ENCODE measurements around the gene FFAR3.
"Not testable (repeated sequence)": the region's sequence is repeated elsewhere in the genome, so short reads cannot be mapped to it uniquely, and the experiment has no call there.

FFAR3 gene

DNA sequence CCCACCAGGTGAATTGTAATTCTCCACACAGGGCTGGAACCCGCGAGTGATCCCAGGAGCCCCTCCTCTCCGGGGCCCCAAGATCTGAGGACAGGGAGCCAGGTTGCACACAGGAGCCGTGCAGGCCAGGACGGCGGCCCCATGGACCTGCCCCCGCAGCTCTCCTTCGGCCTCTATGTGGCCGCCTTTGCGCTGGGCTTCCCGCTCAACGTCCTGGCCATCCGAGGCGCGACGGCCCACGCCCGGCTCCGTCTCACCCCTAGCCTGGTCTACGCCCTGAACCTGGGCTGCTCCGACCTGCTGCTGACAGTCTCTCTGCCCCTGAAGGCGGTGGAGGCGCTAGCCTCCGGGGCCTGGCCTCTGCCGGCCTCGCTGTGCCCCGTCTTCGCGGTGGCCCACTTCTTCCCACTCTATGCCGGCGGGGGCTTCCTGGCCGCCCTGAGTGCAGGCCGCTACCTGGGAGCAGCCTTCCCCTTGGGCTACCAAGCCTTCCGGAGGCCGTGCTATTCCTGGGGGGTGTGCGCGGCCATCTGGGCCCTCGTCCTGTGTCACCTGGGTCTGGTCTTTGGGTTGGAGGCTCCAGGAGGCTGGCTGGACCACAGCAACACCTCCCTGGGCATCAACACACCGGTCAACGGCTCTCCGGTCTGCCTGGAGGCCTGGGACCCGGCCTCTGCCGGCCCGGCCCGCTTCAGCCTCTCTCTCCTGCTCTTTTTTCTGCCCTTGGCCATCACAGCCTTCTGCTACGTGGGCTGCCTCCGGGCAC is 6.7 kb upstream of the FFAR3 start:
- DNase-seq: no peak

DNA sequence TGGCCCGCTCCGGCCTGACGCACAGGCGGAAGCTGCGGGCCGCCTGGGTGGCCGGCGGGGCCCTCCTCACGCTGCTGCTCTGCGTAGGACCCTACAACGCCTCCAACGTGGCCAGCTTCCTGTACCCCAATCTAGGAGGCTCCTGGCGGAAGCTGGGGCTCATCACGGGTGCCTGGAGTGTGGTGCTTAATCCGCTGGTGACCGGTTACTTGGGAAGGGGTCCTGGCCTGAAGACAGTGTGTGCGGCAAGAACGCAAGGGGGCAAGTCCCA is 6.1 kb upstream of the FFAR3 start:
- DNase-seq: no peak

DNA sequence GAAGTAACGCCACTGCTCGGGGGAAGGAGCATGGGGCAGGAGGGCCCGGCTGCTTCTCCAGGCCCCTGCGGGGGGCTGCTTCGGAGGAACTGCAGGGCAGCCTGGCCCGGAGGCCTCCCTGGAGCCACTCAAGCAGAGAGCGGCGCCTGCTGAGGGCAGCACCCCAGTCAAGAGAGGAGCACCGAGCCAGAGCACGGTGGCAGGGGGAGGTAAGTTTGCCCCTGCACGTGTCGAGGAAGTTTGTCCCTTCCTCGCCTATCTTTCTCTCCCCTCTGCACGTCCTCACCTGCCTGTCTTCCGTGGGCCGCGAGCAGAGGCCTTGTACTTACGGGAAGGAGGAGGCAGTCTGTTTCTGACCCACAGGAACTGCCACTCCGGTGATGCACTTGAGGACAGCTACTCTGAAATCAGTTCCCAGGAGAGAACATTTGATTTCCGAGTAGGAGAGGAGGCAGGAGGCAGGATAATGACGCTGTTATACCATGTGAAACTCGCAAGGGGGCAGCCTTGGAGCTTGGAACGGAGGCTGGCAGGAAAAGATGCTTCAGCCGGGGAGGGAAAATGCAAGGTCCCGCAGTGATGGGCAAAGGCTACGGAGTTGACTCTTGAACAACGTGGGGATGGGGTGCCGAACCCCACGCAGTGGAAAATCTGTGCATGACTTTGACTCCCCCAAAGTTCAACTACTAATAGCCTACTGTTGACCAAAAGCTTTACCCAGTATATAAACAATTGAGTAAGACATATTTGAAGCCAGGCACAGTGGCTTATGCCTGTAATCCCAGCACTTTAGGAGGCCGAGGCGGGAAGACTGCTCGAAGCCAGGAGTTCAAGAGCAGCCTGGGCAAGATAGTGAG is 5.6 kb upstream of the FFAR3 start:
- DNase-seq: peak; percentile 54

DNA sequence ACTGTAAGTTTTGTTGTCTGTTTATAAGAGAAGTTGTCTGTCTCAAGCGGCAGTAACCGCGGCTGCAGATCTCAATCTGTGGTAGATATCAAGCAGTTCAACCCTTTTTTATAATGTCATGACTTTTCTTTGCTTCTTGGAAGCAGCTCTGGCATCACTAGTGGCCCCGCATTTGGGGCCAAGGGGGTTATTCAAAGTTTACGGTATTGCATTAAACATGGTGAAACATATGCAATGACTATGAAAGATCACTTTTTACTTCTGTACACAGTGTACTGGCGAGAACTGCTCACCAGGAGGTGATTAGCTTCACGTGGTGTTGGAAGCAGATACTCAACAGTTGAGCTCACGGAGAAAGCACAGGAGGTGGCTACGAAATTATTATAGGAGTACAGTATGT is 4.6 kb upstream of the FFAR3 start:
- DNase-seq: no peak

DNA sequence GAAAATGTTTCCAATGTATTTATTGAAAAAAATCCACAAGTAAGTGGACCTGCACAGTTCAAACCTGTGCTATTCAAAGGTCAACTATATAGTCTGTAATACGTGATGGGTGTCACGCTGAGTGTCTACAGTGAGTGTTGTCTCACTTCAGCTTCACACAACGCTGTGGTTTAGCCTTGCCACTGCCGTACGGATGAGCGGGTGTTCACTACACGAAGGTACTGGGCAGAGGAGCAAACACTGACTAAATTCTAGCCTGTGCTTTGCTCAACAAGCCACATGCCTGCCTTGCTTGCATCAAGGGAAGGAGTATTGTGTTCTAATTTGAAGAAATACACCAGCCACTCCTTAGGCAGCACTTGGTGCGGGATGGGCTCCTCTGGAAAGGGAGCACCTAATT is 3.4 kb upstream of the FFAR3 start:
- DNase-seq: no peak

DNA sequence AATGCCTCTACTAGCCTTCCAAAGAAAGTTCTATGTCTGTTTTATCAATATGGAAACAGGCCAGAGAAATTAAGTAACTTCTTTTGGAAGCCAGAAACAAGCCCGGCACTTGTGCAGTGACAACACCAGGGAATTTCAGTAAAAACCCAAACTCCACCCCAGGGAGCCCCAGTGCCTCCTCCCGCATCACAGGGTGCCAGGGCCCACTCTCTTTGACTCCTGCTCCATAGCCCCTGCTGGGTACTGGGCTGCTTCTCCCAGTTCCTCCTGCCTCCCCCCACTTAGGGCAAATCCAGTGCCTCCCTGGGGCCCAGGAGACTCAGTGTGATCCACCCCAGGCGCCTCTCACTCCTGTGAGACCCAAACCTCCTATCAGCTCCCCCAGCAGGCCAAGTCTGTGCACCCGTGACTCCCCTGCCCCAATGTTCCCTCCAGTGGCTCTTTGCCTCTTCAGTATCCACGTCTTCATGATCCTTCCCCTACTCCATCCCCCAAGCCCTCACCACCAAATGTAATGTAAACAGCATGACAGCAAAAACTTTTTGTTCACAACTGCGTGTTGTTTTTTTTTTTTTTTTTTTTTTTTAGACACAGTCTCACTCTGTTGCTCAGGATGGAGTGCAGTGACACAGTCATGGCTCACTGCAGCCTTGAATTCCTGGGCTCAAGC is 2.3 kb upstream of the FFAR3 start:
- DNase-seq: no peak

DNA sequence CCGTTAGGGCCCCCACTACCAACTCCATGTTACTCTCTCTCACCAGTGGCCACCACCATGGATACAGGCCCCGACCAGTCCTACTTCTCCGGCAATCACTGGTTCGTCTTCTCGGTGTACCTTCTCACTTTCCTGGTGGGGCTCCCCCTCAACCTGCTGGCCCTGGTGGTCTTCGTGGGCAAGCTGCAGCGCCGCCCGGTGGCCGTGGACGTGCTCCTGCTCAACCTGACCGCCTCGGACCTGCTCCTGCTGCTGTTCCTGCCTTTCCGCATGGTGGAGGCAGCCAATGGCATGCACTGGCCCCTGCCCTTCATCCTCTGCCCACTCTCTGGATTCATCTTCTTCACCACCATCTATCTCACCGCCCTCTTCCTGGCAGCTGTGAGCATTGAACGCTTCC is 574 bp downstream of the FFAR3 start:
- DNase-seq: not testable (repeated sequence)

DNA sequence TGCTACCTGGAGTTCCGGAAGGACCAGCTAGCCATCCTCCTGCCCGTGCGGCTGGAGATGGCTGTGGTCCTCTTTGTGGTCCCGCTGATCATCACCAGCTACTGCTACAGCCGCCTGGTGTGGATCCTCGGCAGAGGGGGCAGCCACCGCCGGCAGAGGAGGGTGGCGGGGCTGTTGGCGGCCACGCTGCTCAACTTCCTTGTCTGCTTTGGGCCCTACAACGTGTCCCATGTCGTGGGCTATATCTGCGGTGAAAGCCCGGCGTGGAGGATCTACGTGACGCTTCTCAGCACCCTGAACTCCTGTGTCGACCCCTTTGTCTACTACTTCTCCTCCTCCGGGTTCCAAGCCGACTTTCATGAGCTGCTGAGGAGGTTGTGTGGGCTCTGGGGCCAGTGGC is 1.1 kb downstream of the FFAR3 start:
- not testable (repeated sequence) for DNase-seq

DNA sequence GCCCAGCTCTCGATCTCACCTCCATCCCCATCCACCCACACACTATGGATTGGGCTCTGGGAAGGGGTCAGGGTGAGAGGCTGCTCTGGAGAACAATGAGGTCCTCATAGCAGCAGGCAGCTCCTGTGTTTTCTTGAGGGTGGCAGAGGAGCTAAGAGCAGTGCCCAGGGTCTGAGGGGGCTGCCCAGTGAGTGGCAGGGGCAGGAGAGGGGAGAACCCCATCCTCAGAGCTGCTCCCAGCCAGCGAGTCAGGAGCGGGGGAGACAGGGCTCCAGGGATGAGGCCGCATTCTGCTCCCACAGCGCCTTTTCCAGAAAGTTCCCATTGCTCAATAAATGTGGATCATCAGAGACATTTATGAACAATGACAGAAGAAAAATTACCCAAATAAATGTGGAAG is 1.8 kb downstream of the FFAR3 start:
- DNase-seq: not testable (repeated sequence)

DNA sequence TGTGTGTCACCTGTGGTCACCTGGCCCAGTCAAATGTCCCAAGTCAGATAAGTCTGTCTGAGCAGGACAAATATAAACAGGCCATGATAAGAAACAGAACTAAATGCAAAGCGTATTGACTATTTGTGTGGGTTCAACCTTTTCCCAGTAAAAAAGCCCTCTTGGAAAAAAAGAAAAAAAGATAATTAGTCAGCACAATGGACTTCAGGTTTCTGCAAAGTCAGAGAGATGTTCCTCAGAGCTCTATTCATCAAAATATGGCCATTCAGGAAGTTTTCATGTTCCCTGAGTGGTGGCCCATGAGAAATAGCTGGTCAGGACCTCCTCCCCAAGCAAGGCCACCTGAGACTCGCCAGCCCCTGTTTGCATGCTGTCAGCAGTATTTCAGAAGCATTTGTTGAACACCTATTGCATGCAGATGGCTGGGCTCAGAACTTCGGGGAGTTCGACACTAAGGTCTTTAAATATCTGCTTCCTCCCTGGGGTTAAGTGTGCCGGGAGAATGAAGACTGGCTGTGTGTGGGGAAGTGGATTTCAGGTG is 2.7 kb downstream of the FFAR3 start:
- DNase-seq: no peak

DNA sequence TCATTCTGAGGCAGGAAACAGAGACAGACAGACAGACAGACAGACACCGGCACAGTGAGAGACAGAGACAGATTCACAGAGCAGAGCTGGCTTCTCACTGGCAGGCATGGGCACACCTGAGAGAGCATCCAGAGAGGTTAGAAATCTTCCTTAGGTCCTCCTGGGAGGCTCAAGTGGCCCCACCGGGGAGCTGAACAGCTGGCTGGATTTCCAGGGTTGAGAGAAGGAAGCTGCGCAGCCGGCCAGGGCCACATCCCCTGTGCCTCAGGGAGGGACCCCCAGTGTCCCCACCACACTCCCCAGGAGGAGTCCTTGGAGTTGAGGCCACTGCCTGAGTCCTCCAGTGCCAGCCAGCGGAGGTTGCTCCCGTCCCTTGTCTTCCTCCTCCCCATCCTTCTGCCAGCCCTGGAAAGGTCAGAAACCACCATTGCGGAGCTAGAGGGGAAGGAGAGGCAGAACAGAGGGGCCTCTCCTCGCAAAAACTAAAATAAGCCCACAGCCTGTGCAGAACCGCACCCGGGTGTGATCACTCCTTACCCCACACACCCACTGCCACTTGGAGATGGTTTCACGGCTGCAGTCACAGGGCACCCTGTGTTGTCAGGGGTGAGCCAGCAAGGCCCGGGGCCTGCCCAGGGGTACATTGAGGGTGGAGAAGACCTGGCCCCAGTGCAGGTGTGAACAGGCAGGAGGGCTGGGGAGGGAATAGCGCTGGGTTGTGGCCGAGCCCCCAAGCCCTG is 4.2 kb downstream of the FFAR3 start:
- no peak for DNase-seq

DNA sequence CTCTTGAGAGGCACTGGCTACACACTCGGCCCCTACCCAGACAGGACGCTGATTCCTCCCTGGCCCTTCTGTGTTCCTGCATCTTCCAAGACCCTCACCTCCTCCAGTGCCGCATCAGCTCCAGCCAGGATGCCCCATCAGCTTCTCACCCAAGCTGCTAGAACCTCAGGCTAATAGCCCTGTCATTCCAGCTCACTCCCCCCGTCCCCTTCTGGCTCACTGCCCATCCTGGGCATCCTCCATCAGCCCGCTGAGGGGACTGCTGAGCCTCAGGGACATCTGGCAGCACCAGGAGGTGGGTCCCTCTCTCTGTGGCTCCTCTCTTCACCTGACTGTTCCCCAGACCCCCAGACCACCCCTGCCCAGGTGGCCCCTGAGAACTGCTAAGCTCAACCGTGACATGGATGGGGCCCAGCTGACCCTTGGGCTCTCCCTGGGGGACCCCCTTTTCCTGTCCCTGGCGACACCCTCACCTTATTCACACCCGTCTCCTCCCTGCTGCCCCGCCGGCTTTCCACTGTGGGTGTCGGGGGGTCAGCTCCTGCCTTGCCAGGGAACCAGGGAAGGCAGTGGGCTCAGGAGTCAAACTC is 4.8 kb downstream of the FFAR3 start:
- no peak for DNase-seq

DNA sequence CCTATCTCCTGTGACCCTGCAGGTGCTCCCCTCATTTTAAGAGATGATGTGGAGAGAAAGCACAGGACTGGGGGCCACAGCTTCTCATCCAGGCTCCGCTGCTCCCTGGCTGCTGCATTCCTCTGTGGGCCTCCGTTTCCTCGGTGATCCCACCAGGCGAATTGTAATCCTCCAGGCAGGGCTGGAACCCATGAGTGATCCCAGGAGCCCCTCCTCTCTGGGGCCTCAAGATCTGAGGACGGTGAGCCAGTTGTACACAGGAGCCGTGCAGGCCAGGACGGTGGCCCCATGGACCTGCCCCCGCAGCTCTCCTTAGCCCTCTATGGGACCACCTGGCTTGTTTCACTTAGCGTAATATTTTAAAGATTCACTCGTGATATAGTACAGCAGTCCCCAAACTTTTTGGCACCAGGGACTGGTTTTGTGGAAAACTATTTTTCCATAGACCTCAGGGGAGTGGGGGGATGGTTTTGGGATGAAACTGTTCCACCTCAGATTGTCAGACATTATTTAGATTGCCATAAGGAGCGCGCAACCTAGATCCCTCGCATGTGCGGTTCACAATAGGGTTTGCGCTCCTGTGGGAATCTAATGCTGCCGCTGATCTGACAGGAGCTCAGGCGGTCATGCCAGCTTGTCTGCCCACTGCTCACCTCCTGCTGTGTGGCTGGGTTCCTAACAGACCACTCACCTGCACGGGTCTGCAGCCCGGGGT is 5.6 kb downstream of the FFAR3 start:
- DNase-seq: no peak

DNA sequence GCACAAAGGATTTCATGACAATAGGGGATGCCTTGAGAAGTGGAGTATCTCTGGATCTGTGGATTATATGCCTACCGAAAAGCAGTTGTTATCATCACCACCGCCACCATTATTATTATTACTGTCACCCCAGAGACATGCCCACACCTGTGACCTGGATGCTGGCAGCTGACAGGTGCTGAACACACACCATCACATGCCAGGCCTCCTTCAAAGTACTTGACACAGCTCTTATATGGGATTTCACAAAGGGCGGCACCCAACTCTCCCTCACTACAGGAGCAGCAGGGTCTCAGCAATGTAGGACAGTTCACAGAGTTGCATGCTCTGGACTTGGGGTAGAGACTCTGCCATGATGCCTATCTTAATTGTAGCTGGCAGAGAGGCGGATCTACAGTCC is 7.0 kb downstream of the FFAR3 start:
- DNase-seq: no peak

DNA sequence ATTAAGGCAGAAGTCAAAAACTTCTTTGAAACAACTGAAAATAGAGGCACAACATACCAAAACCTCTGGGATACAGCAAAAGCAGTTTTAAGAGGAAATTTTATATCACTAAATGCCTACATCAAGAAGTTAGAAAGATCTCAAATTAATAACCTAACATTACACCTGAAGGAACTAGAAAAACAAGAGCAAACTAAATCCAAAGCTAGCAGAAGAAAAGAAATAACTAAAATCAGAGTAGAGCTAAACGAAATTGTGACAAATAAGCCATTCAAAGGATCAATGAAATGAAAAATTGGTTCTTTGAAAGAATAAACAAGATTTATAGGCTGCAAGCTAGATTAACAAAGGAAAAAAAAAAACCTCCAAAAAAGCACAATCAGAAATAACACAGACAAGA is 10.1 kb downstream of the FFAR3 start:
- no peak for DNase-seq

DNA sequence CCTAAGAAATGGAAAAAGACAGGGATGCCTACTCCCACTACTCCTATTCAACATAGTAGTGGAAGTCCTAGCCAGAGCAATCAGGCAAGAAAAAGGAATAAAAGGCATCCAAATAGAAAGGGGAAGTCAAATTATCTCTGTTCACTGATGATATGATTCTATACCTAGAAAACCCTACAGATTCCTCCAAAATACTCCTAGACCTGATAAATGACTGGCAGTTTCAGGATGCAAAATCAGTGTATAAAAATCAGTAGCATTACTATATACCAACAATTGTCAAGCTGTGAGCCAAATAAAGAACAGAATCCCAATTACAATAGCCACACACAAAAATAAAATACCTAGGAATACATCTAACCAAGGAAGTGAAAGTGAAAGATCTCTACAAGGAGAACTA is 11.3 kb downstream of the FFAR3 start:
- no peak for DNase-seq

DNA sequence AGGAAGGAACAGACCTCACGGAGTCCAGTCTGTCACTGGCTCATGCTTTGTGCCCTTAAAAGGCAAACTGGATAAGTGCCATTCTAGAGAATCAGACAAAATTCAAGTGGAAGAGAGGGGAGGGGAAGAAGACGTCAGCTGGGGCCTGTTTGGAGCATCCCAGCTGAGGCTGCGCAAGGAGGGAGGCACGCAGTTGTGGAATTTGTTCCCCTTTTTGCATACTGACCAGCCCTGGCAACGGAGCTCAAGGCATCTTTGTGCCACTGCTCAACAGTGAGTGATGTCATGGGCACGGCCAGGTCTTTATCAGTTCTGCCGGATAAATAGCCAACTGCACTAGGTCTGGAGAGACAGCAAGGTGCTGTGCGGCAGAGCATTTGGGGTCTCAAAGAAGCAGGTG is 12.5 kb downstream of the FFAR3 start, which contains the start of gene GPR42:
GPR42 (plus strand) TSS at position 347 of the 400 bp plus-strand sequence. CDS start 292 bp downstream, outside the sequence.
- DNase-seq: no peak

DNA sequence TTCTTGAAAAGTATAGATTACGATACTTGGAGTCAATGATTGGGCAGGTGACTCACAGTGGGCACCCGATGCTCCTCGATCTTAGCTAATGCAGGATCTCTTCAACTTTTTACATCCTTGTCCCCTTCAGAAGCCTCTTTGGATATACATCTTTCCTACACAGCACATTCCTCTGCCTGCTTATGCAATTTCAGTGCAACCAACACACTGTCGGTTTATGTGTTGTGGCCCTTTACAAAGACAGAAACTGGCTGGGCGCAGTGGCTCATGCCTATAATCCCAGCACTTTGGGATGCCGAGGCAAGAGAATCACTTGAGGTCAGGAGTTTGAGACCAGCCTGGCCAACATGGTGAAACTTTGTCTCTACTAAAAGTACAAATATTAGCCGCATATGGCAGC is 15.2 kb downstream of the FFAR3 start:
- DNase-seq: no peak

DNA sequence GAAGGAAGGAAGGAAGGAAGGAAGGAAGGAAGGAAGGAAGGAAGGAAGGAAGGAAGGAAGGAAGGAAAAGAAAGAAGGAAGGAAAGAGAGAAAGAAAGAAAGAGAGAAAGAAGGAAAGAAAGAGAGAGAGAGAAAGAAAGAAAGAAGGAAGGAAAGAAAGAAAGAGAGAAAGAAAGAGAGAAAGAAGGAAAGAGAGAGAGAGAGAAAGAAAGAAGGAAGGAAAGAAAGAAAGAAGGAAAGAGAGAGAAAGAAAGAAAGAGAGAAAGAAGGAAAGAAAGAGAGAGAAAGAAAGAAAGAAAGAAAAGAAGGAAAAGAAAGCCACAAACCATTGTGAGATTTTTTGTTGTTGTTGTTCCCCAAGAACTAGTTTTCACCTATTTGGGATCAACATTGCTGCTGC is 15.8 kb downstream of the FFAR3 start:
- not testable (repeated sequence) for DNase-seq

DNA sequence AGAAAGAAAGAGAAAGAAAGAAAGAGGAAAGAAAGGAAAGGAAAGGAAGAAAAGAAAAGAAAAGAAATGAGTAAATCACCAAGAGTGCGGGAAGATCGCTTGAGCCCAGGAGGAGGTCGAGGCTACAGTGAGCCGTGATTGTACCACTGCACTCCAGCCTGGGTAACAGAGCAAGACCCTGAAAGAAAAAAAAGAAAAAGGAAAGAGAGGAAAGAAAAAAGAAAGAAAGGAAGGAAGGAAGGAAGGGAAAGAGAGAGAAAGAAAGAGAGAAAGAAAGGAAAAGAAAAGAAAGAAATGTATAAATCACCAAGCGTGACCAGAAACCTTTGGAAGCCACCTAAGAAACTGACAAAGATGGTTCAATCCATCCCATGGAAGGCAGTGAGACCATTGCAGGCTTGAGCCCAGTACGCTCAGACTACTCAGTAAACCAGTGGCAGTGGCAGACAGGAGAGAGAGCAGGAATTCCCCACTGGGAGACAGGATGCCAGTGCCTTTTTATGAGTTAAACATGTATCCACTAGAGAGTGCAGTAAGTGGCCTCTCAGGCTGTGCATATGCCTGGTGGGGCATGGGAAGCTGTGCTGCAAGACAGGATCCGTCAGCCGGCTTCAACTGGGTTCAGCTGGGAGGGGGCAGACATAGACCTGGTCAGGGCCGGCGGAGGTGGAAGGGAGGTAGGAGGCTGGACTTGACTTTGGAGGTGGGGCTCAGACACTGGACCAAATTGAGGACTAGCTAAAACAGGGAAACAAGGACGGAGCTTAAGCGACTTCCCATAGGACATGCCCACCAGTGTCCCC is 17.4 kb downstream of the FFAR3 start:
- no peak for DNase-seq

DNA sequence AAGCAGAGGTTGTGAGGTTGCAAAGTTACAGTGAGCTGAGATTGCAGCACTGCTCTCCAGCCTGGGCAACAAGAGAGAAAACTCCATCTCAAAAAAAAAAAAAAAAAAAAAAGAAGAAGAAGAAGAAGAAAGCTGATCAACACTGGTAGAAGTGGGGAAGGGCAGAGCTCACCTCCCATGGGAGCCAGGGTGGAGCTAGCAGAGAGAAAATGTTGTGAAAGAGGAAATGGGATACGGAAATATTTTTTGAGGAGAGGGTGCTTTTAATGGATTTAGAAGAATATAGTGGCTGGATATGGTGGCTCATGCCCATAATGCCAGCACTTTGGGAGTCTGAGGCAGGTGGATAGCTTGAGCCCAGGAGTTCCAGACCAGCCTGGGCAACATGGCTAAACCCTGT is 19.4 kb downstream of the FFAR3 start:
- no peak for DNase-seq

Data from DMS79 (cell line).